Measurements from ENCODE around the gene CX3CR1.

Gene CX3CR1

DNA sequence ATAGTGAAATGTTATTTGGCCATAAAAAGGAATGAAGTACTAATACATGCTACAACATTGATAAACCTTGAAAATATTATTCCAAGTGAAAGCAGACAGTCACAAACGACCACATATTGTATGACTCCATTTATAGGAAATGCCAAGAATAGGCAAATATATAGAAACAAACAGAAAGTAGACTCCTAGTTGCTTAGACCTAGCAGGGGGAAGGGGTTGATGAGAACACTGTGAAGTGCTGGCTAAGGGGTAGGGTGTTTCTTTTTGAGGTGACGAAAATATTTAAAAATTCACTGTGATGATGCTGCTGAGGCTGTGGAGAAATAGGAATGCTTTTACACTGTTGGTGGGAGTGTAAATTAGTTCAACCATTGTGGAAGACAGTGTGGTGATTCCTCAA lies 56.9 kb downstream of the CX3CR1 start:
- DNase-seq (ENCODE audit: low spot score): no peak

DNA sequence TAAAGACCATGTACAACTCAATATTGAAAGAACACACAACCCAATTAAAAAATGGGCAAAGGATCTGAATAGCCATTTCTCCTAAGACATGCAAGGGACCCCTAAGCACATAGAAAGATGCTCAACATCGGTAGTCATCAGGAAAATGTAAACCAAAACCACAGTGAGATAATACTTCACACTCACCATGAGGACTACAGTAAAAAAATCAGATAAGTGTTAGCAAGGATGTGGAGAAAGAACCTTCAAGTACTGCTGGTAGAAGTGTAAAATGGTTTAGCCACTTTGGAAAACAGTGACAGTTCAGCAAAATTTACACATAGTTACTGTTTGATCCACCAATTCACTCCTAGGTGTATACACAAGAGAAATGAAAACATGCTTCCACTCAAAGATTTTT lies 57.4 kb downstream of the CX3CR1 start:
- DNase-seq (ENCODE audit: low spot score): no peak

GRCh38 chr3:39221141-39221530 lies 58.7 kb downstream of the CX3CR1 start:
- no peak for DNase-seq (ENCODE audit: low spot score)

GRCh38 chr3:39220407-39221140 lies 59.3 kb downstream of the CX3CR1 start:
- no peak for DNase-seq (ENCODE audit: low spot score)

DNA sequence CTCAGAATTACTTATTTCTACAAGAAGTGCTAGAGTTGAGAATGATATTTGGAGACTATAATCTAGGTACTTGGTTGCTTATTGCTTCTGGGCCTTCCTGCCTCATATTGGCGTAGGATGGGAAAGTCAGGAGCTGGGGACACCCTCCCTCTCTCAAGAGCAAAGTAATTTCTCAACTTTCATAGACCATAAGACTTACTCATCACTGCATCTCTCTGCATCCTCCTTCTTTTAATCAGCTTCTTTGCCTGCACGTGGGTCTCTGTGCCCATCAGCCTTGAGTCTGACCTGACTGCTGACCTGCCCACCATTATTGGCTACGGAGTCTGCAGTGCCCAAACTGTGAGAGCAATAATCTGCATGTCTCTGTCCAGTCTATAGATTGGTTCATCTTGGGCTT lies 60.1 kb downstream of the CX3CR1 start:
- no peak for DNase-seq (ENCODE audit: low spot score)

DNA sequence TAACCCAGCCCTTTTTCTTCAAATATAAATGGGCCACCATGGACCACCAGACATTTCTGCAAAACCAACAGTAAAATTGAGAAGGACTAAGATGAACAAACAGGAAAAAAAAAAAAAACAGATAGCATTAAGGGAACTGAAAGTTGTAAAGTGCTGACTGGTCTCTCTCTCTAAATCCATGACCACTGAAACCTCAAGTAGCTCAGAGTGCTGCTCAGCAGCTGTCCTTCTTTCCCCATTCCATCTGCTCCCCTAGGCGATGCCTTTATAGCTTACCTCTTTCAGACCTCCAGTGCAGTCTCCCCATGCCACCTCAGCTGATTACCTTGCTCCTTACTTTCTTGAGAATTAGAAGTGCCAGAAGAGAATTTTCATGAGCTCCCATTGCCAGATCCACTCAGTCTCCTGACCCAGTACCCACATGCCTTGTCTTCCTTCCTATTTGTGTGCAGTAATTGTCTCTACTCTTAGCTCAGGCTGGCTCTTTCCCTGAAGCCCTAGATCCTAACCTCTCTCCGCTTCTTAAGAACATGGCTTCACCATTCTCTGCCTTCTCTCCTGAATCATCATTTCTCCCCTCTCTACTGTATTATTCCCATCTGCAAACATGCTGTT lies 63.6 kb downstream of the CX3CR1 start:
- DNase-seq (ENCODE audit: low spot score): no peak

DNA sequence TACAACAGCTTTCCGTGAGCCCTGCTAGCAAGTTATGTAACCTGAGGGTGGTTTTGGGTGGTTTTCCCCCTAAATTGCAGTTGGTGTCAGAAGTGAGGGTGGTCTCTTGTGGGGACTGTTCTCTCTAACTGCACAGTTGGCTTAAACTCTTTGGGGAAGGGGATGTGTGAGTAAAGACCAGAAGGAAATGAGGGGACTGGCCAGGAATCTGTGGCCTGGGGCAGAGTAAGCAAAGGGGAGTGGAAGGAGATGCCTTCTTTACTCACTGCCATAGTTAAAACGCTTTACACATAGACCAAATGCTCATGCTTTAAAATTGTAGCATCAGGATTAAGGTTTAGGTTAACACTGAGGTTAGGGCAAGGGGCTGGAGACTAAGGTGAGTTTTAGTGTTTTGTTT lies 66.2 kb downstream of the CX3CR1 start:
- no peak for DNase-seq (ENCODE audit: low spot score)
